CD4-positive, alpha-beta memory T cell (primary cell): Measurements from ENCODE around the gene TAS1R3. TPM values are rescaled to one million over a fixed set of nuclear protein-coding genes. Genes with fewer than 3 reads are reported as not detected.

ENCODE experiments used
- CTCF ChIA-PET: fragments of 350-600 bp; sonication (Branson Sonifier 250); formaldehyde crosslinking; loops from one replicate; lab custom pipeline; 2021; ENCODE audit warnings: inconsistent platforms; ENCODE audit not compliant: partially characterized antibody; lab: Charles Lee
- POLR2A ChIA-PET: fragments of 350-600 bp; sonication (Branson Sonifier 250); formaldehyde crosslinking; loops from one replicate; lab custom pipeline; 2021; ENCODE audit not compliant: partially characterized antibody; lab: Charles Lee
- DNase-seq, 5 donors: peaks; one replicate each; pipeline versions ENCODE4 v3.0.0 to v3.0.0-alpha.2; 2020 to 2022; ENCODE audit warnings: mixed read lengths in 1 of 5
- H3K27ac ChIP-seq: one replicate; pipeline ENCODE4 v1.7.0; 2013; ENCODE audit warnings: low read depth, low read length
- H3K27me3 ChIP-seq: 2 replicates; pipeline ENCODE4 v1.7.0; 2013; ENCODE audit warnings: mild to moderate bottlenecking, low read length, moderate library complexity; ENCODE audit not compliant: insufficient read depth
- H3K36me3 ChIP-seq: 2 replicates; pipeline ENCODE4 v1.7.0; 2013; ENCODE audit warnings: mild to moderate bottlenecking, low read length, moderate library complexity; ENCODE audit not compliant: insufficient read depth
- H3K4me1 ChIP-seq: 2 replicates; pipeline ENCODE4 v1.7.0; 2013; ENCODE audit warnings: mild to moderate bottlenecking, low read length, moderate library complexity; ENCODE audit not compliant: insufficient read depth
- H3K4me3 ChIP-seq, 2 donors: one replicate each; pipeline ENCODE4 v1.7.0; 2013; ENCODE audit warnings: low read length in 2 of 2, mild to moderate bottlenecking in 1 of 2
- H3K9me3 ChIP-seq, 2 donors: one replicate each; pipeline ENCODE4 v1.7.0; 2013; ENCODE audit warnings: low read length in 2 of 2, control low read depth in 1 of 2; ENCODE audit not compliant: control insufficient read depth in 1 of 2
- H3K27ac Mint-ChIP-seq, 7 donors: one replicate each; pipeline ENCODE4 v1.8.0; 2020 to 2021; ENCODE audit warnings: mixed read lengths in 7 of 7, mild to moderate bottlenecking in 6 of 7, inconsistent platforms in 3 of 7, moderate library complexity in 3 of 7
- H3K27me3 Mint-ChIP-seq, 2 donors: one replicate each; pipeline ENCODE4 v1.8.0; 2020 to 2021; ENCODE audit warnings: mixed read lengths in 2 of 2
- H3K36me3 Mint-ChIP-seq, 2 donors: one replicate each; pipeline ENCODE4 v1.8.0; 2020 to 2021; ENCODE audit warnings: mixed read lengths in 2 of 2, inconsistent platforms in 1 of 2, mild to moderate bottlenecking in 1 of 2
- H3K4me1 Mint-ChIP-seq, 4 donors: one replicate each; pipeline ENCODE4 v1.8.0; 2020 to 2021; ENCODE audit warnings: mixed read lengths in 4 of 4, mild to moderate bottlenecking in 1 of 4
- H3K4me3 Mint-ChIP-seq, 8 donors: one replicate each; pipeline ENCODE4 v1.8.0; 2020 to 2021; ENCODE audit warnings: mixed read lengths in 8 of 8, mild to moderate bottlenecking in 7 of 8, moderate library complexity in 6 of 8, inconsistent platforms in 3 of 8
- H3K9me3 Mint-ChIP-seq, 8 donors: one replicate each; pipeline ENCODE4 v1.8.0; 2020 to 2021; ENCODE audit warnings: mixed read lengths in 8 of 8, mild to moderate bottlenecking in 5 of 8, inconsistent platforms in 3 of 8, moderate library complexity in 1 of 8
- intact Hi-C: fragments of 100-400 bp; cut with micrococcal nuclease; formaldehyde crosslinking; loops from one replicate; pipeline ENCODE4 v1.15.1; 2023
- polyA plus RNA-seq, 2 donors: library from polyadenylated mRNA; unstranded; fragments of 300-500 nt; fragmentation: Illumina TruSeq; gene quantifications; one replicate each; pipeline ENCODE4 v1.2.3, GENCODE V29; 2021
- total RNA-seq, 2 experiments: library from RNA; stranded (reverse); gene quantifications; one replicate each; pipeline ENCODE4 v1.2.3, GENCODE V29; 2021

TAS1R3 gene
- total and polyA plus RNA-seq, 4 experiments from 2014 or later = 0.47 to 1.5 (median 1.5) TPM; not detected in 1

DNA sequence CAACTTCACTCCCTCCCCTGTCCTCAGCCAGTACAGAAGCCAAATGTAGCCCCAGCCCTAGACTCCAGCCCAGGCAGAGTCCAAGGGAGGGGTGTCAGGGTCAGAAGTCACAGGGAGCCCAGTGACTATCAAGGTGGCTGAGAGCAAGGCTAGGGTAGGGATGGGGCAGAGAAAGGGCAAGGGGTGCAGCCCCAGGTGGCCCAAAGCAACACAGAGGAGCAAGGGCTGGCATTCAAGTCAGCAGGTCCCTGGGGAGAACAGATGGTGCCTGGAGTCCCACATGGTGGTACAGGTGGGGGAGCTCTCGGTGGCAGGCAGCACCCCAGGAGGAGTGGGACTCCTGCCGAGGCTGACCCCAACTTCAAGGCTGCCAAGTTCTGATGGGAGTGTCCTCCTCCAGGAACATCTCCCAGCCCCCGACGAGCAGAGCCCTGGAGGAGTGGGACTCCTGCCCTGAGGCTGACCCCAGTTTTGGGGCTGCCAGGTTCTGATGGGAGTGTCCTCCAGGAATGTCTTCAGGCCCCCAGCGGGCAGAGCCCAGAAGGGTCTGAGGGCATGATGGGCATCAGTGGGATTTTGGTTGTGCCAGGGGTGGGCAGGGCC is 21.8 kb downstream of the TAS1R3 start:
- peaks cover 21% of the 10 kb centered on the region for H3K4me1 ChIP-seq
- H3K4me3 Mint-ChIP-seq = peak overlapping the region in 6 of 8 donors; percentile 21 to 91 (median 50)
- H3K27ac Mint-ChIP-seq = peak overlapping the region in 2 of 7 donors; percentile 25 to 78
- peaks cover 0 to 20% (median 7%) of the 10 kb centered on the region in 4 donors for H3K4me1 Mint-ChIP-seq
- ChIA-PET CTCF (interaction anchor here (1.8 kb wide), 1 partner anchor 19 kb away, joined by 9 read pairs; no protein-coding TSS in a partner anchor), POLR2A (interaction anchor here (1.4 to 3.5 kb wide), 2 partner anchors 16 to 22 kb away, joined by 3 to 24 read pairs; partner anchors contain the start of gene AURKAIP1)
- intact Hi-C loops = no loop called here
- no peak overlapping the region for H3K4me3 ChIP-seq
- peaks cover 4 to 13% of the 10 kb centered on the region in 2 donors for H3K27me3 Mint-ChIP-seq
- peaks cover 0 to 2% (median 0%) of the 10 kb centered on the region in 8 donors for H3K9me3 Mint-ChIP-seq
- no peaks in the 10 kb centered on the region for H3K27me3 ChIP-seq
- no peaks in the 10 kb centered on the region for H3K9me3 ChIP-seq
- no peaks in the 10 kb centered on the region for H3K36me3 ChIP-seq
- H3K27ac ChIP-seq = no peak overlapping the region
- DNase-seq = no peak
- no peaks in the 10 kb centered on the region for H3K36me3 Mint-ChIP-seq

- H3K4me3 Mint-ChIP-seq = peak overlapping the region in 3 of 8 donors; percentile 25 to 55 (median 32)
- POLR2A ChIA-PET = interaction anchor here (0.8 to 3.5 kb wide), 3 partner anchors 16 to 21 kb away, joined by 3 to 24 read pairs (median 3); partner anchors contain the start of gene AURKAIP1
Measured at GRCh38 chr1:1353389-1354151, 22.5 kb downstream of the TAS1R3 start.

GRCh38 chr1:1354271-1355247 is 23.5 kb downstream of the TAS1R3 start:
- H3K4me3 Mint-ChIP-seq = peak overlapping the region in 5 of 8 donors; percentile 20 to 57 (median 38)
- H3K36me3 Mint-ChIP-seq = no peaks in the 10 kb centered on the region
- Histone ChIP-seq H3K36me3 (no peaks in the 10 kb centered on the region), H3K4me1 (peaks cover 26% of the 10 kb centered on the region), H3K4me3 (no peak overlapping the region), H3K27me3 (no peaks in the 10 kb centered on the region), H3K27ac (no peak overlapping the region), H3K9me3 (no peaks in the 10 kb centered on the region)
- H3K9me3 Mint-ChIP-seq = peaks cover 0 to 2% (median 0%) of the 10 kb centered on the region in 8 donors
- intact Hi-C loops = no loop called here
- DNase-seq = peak in 1 of 5 donors; percentile 32
- ChIA-PET CTCF (interaction anchor here (0.9 to 1.2 kb wide), 2 partner anchors 17 to 18 kb away, joined by 3 read pairs; no protein-coding TSS in a partner anchor), POLR2A (interaction anchor here (0.7 to 3.5 kb wide), 4 partner anchors 15 to 44 kb away, joined by 3 to 24 read pairs (median 3); partner anchors contain the start of genes AURKAIP1 and CCNL2)
- H3K4me1 Mint-ChIP-seq = peaks cover 2 to 26% (median 11%) of the 10 kb centered on the region in 4 donors
- peaks cover 6 to 17% of the 10 kb centered on the region in 2 donors for H3K27me3 Mint-ChIP-seq
- H3K27ac Mint-ChIP-seq = peak overlapping the region in 1 of 7 donors; percentile 30

More at GRCh38 chr1:1353389-1354151, 22.5 kb downstream of the TAS1R3 start:
- Mint-ChIP-seq H3K36me3 (no peaks in the 10 kb centered on the region), H3K9me3 (peaks cover 0 to 2% (median 0%) of the 10 kb centered on the region in 8 donors), H3K4me1 (peaks cover 0 to 20% (median 5%) of the 10 kb centered on the region in 4 donors), H3K27ac (peak overlapping the region in 1 of 7 donors; percentile 30), H3K27me3 (peaks cover 4 to 13% of the 10 kb centered on the region in 2 donors)
- intact Hi-C loops = no loop called here
- Histone ChIP-seq H3K4me1 (peaks cover 20% of the 10 kb centered on the region), H3K27ac (no peak overlapping the region), H3K9me3 (no peaks in the 10 kb centered on the region), H3K27me3 (no peaks in the 10 kb centered on the region), H3K36me3 (no peaks in the 10 kb centered on the region), H3K4me3 (no peak overlapping the region)
- CTCF ChIA-PET = interaction anchor here (0.9 kb wide), 1 partner anchor 19 kb away, joined by 3 read pairs; no protein-coding TSS in a partner anchor
- no peak for DNase-seq

DNA sequence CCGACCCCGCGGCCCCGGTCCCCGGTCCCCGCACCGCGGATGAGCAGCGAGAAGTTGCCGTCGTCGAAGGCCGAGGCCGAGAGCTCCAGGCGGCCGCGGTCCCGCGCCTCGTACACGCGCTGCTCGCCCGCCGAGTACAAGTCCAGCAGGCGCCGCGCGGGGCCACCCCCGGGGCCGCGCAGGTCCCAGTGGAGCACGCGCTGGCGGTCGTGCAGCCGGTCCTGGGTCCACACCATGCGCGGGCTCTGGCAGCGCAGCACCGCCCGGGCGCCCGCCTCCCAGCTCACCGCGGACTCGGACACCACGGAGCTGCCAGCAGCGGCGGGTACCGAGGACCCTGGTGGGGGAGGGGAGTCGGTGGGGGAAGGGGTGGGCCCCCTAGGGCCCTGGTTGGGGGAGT is 24.3 kb downstream of the TAS1R3 start:
- no peak overlapping the region for H3K4me3 Mint-ChIP-seq
- no peaks in the 10 kb centered on the region for H3K36me3 ChIP-seq
- ChIA-PET POLR2A (interaction anchor here (0.7 kb wide), 1 partner anchor 44 kb away, joined by 3 read pairs; the partner anchor contains the start of gene CCNL2), CTCF (interaction anchor here (1.2 kb wide), 1 partner anchor 16 kb away, joined by 3 read pairs; no protein-coding TSS in a partner anchor)
- H3K4me1 Mint-ChIP-seq = peaks cover 2 to 27% (median 11%) of the 10 kb centered on the region in 4 donors
- H3K4me3 ChIP-seq = no peak overlapping the region
- no peaks in the 10 kb centered on the region for H3K9me3 ChIP-seq
- no peak overlapping the region for H3K27ac Mint-ChIP-seq
- no peaks in the 10 kb centered on the region for H3K27me3 ChIP-seq
- H3K27me3 Mint-ChIP-seq = peaks cover 6 to 17% of the 10 kb centered on the region in 2 donors
- DNase-seq = no peak
- peaks cover 26% of the 10 kb centered on the region for H3K4me1 ChIP-seq
- intact Hi-C loops = no loop called here
- H3K9me3 Mint-ChIP-seq = peaks cover 0 to 2% (median 0%) of the 10 kb centered on the region in 8 donors
- H3K36me3 Mint-ChIP-seq = no peaks in the 10 kb centered on the region
- H3K27ac ChIP-seq = no peak overlapping the region

- Mint-ChIP-seq H3K36me3 (no peaks in the 10 kb centered on the region), H3K27ac (no peak overlapping the region), H3K4me1 (peaks cover 6 to 27% (median 13%) of the 10 kb centered on the region in 4 donors), H3K9me3 (peaks cover 0 to 2% (median 0%) of the 10 kb centered on the region in 8 donors), H3K4me3 (no peak overlapping the region), H3K27me3 (peaks cover 6 to 17% of the 10 kb centered on the region in 2 donors)
- CTCF ChIA-PET = interaction anchor here (1.2 kb wide), 1 partner anchor 15 kb away, joined by 3 read pairs; no protein-coding TSS in a partner anchor
- POLR2A ChIA-PET = no interaction called here
- H3K27me3 ChIP-seq = no peaks in the 10 kb centered on the region
- no peak overlapping the region for H3K27ac ChIP-seq
- no peaks in the 10 kb centered on the region for H3K36me3 ChIP-seq
- H3K4me3 ChIP-seq = no peak overlapping the region
- intact Hi-C loops = no loop called here
- H3K4me1 ChIP-seq = peaks cover 26% of the 10 kb centered on the region
- H3K9me3 ChIP-seq = no peaks in the 10 kb centered on the region
- DNase-seq = no peak
Measured at GRCh38 chr1:1356166-1356795, 25.2 kb downstream of the TAS1R3 start.

DNA sequence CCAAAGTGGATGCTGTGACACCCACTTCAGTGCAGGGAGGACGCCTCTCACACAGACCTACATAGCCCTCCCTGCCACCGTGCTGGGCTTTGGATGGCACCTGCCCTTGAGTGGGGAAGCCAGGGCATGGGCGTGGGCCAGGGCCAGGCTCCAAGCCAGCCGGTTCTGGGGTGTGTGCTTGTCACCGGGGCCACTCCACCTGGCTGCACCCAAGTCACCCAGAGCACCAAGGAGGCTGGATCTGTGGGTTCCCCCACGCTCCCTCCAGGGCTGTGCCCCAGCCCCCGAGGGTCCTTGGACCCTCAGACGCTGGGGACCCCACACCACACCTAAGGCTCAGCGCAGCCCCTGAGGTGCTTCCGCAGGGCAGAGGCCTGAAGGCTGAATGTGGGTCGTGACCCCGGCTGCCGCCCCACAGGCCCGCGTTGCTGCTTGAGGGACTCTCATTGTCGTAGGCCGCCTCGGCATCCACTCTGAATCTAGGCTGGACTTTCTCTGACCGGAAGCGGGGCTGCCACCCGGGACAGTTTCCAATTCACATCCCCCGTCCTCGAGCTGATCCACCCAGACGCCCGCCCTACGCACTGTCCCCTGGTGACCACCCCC is 25.8 kb downstream of the TAS1R3 start:
- no peaks in the 10 kb centered on the region for H3K27me3 ChIP-seq
- Mint-ChIP-seq H3K27me3 (peaks cover 6 to 17% of the 10 kb centered on the region in 2 donors), H3K4me1 (peaks cover 6 to 26% (median 13%) of the 10 kb centered on the region in 4 donors)

More for the DNA sequence above, 25.8 kb downstream of the TAS1R3 start:
- no peaks in the 10 kb centered on the region for H3K9me3 ChIP-seq
- POLR2A ChIA-PET = interaction anchor here (0.6 kb wide), 1 partner anchor 337 kb away, joined by 3 read pairs; no protein-coding TSS in a partner anchor
- Mint-ChIP-seq H3K9me3 (peaks cover 0 to 2% (median 0%) of the 10 kb centered on the region in 8 donors), H3K27ac (no peak overlapping the region), H3K4me3 (no peak overlapping the region), H3K36me3 (no peaks in the 10 kb centered on the region)
- no peaks in the 10 kb centered on the region for H3K36me3 ChIP-seq
- H3K27ac ChIP-seq = no peak overlapping the region
- H3K4me1 ChIP-seq = peaks cover 26% of the 10 kb centered on the region
- intact Hi-C loops = no loop called here
- no peak for DNase-seq
- CTCF ChIA-PET = no interaction called here
- no peak overlapping the region for H3K4me3 ChIP-seq
